ENCODE results near the gene SUSD1. TPM values are rescaled to one million over a fixed set of nuclear protein-coding genes. Genes with fewer than 3 reads are reported as not detected.

Gene SUSD1
- total RNA-seq, 4 donors from 2014 or later: 22.7 to 83.0 (median 24.7) TPM

DNA sequence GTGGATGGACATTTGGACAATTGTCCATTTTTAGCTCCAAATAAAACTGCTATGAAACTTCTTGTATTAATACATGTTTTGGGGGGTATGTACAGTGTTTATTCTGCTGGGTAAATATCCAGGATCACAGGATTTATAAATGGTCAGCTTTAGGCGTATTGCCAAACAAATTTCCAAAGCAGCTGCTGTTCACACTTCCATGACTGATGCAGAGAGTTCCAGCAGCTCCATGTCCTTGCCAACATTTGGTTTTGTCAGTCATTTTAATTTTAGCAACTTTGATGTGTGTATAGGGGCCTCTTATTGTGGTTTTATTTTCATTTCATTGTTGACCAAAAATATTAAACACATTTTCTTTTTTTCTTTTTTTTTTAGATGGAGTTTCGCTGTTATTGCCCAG, 9.8 kb upstream of the SUSD1 start:
- in situ Hi-C loops (cut with MboI; ENCODE audit: low pct_ligation_motif_present in 1 of 4, low pct_unique_long_range_greater_than_20kb in 1 of 4, low sequenced_read_pairs in 3 of 4) (no loop called here), intact Hi-C loops (cut with DNase I; ENCODE audit: low total_unique reads) (no loop called here)
- 90 to 91% methylated on average over 2 of the region's 2 CpGs for WGBS, 2 donors (ENCODE audit: low coverage in 1 of 2)
- Histone ChIP-seq H3K9me3 (no peaks in the 10 kb centered on the region), H3K36me3 (no peaks in the 10 kb centered on the region), H3K27me3 (no peaks in the 10 kb centered on the region), H3K4me3 (no peak overlapping the region), H3K27ac (no peak overlapping the region), H3K4me1 (peaks cover 0 to 12% (median 0%) of the 10 kb centered on the region in 4 donors)
- TF ChIP-seq POLR2AphosphoS5 (IDR thresholded peaks at IDR 0.05) (no peak), POLR2A (IDR thresholded peaks at IDR 0.05) (no peak), EP300 (IDR thresholded peaks at IDR 0.05; ENCODE audit: low read depth) (no peak)
- TF ChIP-seq, protein P1, sequence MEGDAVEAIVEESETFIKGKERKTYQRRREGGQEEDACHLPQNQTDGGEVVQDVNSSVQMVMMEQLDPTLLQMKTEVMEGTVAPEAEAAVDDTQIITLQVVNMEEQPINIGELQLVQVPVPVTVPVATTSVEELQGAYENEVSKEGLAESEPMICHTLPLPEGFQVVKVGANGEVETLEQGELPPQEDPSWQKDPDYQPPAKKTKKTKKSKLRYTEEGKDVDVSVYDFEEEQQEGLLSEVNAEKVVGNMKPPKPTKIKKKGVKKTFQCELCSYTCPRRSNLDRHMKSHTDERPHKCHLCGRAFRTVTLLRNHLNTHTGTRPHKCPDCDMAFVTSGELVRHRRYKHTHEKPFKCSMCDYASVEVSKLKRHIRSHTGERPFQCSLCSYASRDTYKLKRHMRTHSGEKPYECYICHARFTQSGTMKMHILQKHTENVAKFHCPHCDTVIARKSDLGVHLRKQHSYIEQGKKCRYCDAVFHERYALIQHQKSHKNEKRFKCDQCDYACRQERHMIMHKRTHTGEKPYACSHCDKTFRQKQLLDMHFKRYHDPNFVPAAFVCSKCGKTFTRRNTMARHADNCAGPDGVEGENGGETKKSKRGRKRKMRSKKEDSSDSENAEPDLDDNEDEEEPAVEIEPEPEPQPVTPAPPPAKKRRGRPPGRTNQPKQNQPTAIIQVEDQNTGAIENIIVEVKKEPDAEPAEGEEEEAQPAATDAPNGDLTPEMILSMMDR (IDR thresholded peaks at IDR 0.05): no peak
- DNase-seq: no peak

DNA sequence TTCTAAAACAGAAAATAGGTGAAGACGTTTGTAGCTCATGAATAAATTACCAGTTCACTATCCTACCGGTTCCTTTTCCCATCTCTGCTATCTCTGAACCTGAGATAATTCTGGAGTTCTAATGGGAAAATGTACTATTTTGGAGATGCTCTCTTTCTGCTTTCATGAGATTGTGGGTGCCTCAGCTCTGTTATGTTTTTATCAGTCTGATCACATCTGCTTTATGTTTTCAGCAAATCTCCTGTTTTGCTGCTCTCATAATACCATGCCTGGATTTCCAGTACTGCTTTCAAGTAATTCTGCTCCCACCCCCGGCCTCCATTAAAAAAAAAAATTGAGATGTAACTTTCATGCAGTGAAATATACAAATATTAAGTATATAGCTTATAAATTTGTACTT, 9.1 kb upstream of the SUSD1 start:
- in situ Hi-C loops (cut with MboI; ENCODE audit: low pct_ligation_motif_present in 1 of 4, low pct_unique_long_range_greater_than_20kb in 1 of 4, low sequenced_read_pairs in 3 of 4): no loop called here
- Histone ChIP-seq H3K27me3 (no peaks in the 10 kb centered on the region), H3K27ac (no peak overlapping the region), H3K36me3 (no peaks in the 10 kb centered on the region), H3K4me3 (no peak overlapping the region), H3K4me1 (peaks cover 0 to 16% (median 0%) of the 10 kb centered on the region in 4 donors), H3K9me3 (no peaks in the 10 kb centered on the region)
- intact Hi-C loops (cut with DNase I; ENCODE audit: low total_unique reads): no loop called here
- 80 to 82% methylated on average over 3 of the region's 3 CpGs for WGBS, 2 donors (ENCODE audit: low coverage in 1 of 2)
- TF ChIP-seq POLR2AphosphoS5 (IDR thresholded peaks at IDR 0.05): no peak
- no peak for TF ChIP-seq EP300 (IDR thresholded peaks at IDR 0.05; ENCODE audit: low read depth)
- TF ChIP-seq, protein P1 (IDR thresholded peaks at IDR 0.05): no peak
- TF ChIP-seq POLR2A (IDR thresholded peaks at IDR 0.05): no peak
- DNase-seq: no peak

DNA sequence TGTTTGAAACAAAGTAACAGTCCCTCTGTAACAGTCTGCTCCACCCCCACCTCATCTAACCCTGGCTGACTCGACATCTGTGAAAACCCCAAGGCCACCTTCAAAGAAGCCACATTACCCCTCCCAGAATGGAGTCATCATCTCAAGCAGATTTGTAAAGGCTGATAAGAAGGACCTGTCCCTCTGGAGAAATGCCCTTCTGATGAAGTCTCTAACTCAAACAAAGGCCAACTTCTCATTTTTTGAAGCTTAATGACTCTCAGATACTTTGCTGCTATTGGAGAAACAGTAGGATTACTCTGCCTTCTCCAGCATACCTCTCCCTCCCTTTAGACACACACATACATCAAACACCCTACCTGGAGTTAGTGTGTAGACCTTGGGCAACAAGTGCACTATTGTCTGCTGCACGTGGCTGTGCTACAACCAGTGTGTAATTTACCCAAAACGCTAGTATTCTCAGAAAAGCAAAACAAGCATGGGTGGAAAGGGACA, 5.3 kb upstream of the SUSD1 start:
- H3K9me3 ChIP-seq: no peaks in the 10 kb centered on the region
- intact Hi-C loops (cut with DNase I; ENCODE audit: low total_unique reads) (no loop called here), in situ Hi-C loops (cut with MboI; ENCODE audit: low pct_ligation_motif_present in 1 of 4, low pct_unique_long_range_greater_than_20kb in 1 of 4, low sequenced_read_pairs in 3 of 4) (no loop called here)
- WGBS, 2 donors (ENCODE audit: low coverage in 1 of 2): 18 to 33% methylated on average over 3 of the region's 3 CpGs
- no peaks in the 10 kb centered on the region for H3K36me3 ChIP-seq
- H3K27ac ChIP-seq: no peak overlapping the region
- no peak for TF ChIP-seq POLR2AphosphoS5 (IDR thresholded peaks at IDR 0.05)
- no peak for TF ChIP-seq EP300 (IDR thresholded peaks at IDR 0.05; ENCODE audit: low read depth)
- no peak for TF ChIP-seq POLR2A (IDR thresholded peaks at IDR 0.05)
- TF ChIP-seq, protein P1 (IDR thresholded peaks at IDR 0.05): no peak
- H3K4me1 ChIP-seq: peaks cover 0 to 28% (median 10%) of the 10 kb centered on the region in 4 donors
- no peak for DNase-seq
- no peaks in the 10 kb centered on the region for H3K27me3 ChIP-seq
- no peak overlapping the region for H3K4me3 ChIP-seq

DNA sequence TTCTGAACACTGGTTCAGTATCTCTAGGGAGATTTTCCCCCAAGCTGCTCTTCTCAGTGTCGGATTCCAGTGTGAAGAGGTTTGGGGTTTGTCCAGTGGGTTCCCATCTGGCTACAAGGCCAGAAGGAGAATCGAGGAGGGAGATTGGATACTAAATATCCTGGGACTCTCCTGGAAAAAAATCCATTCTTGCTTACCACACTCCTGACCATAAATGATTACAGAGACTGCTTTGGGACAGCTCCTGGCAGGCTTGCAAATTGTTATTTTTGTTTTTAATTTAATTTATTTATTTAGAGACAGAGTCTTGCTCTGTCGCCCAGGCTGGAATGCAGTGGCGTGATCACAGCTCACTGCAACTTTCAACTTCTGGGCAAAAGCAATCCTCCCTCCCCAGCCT, 4.7 kb upstream of the SUSD1 start:
- TF ChIP-seq EP300 (IDR thresholded peaks at IDR 0.05; ENCODE audit: low read depth): no peak
- TF ChIP-seq, protein P1 (IDR thresholded peaks at IDR 0.05): no peak
- no peak for TF ChIP-seq POLR2A (IDR thresholded peaks at IDR 0.05)
- intact Hi-C loops (cut with DNase I; ENCODE audit: low total_unique reads) (no loop called here), in situ Hi-C loops (cut with MboI; ENCODE audit: low pct_ligation_motif_present in 1 of 4, low pct_unique_long_range_greater_than_20kb in 1 of 4, low sequenced_read_pairs in 3 of 4) (no loop called here)
- no peaks in the 10 kb centered on the region for H3K9me3 ChIP-seq
- peaks cover 0 to 31% (median 12%) of the 10 kb centered on the region in 4 donors for H3K4me1 ChIP-seq
- H3K36me3 ChIP-seq: no peaks in the 10 kb centered on the region
- 60 to 76% methylated on average over 1 to 4 of the region's 4 CpGs for WGBS, 2 donors (ENCODE audit: low coverage in 1 of 2)
- H3K4me3 ChIP-seq: no peak overlapping the region
- no peaks in the 10 kb centered on the region for H3K27me3 ChIP-seq
- H3K27ac ChIP-seq: no peak overlapping the region
- DNase-seq: no peak

All from transverse colon (tissue), 4 donors.